Transverse colon (tissue), 4 donors: ENCODE measurements around the gene SLC1A7.

Experiments
- CTCF ChIP-seq, 5 experiments: fragments of 200-600 bp in 3 of 5; fragments of 450-650 bp in 2 of 5; sonication (generic) in 3 of 5; IDR thresholded peaks; 1 replicate in 2 of 5; 2 replicates in 3 of 5; pipeline ENCODE4 v1.5.1; 2016 to 2017; ENCODE audit warnings: antibody characterized with exemption in 5 of 5, inconsistent platforms in 3 of 5, mild to moderate bottlenecking in 2 of 5, moderate library complexity in 1 of 5
- EP300 ChIP-seq: sonication (generic); formaldehyde crosslinking; IDR thresholded peaks from one replicate; pipeline ENCODE4 v1.6.1; 2017; ENCODE audit warnings: antibody characterized with exemption, low read depth
- POLR2AphosphoS5 ChIP-seq, 3 donors: sonication (generic); formaldehyde crosslinking; IDR thresholded peaks; one replicate each; pipeline ENCODE4 v1.6.1; 2016; ENCODE audit warnings: antibody characterized with exemption in 3 of 3

GRCh38 chr1:53182111-53182593 lies 39.7 kb upstream of the SLC1A7 start:
- TF ChIP-seq CTCF (IDR thresholded peaks at IDR 0.05) (peak; percentile 89 to 95 (median 93)), POLR2AphosphoS5 (IDR thresholded peaks at IDR 0.05) (peak in 1 of 3 donors; percentile 32), EP300 (no peak)
